IMR-90 (cell line): ENCODE results near the gene GTF2H4.

Experiments
- FOS ChIP-seq: fragments of 150-350 bp; IDR thresholded peaks from 2 replicates; pipeline ENCODE4 v1.6.1; 2016; ENCODE audit warnings: low read depth, low read length
- NFE2L2 ChIP-seq: fragments of 150-350 bp; IDR thresholded peaks from 2 replicates; pipeline ENCODE4 v1.6.1; 2016; ENCODE audit warnings: low read depth, mild to moderate bottlenecking, low read length
- RAD21 ChIP-seq: IDR thresholded peaks from 2 replicates; pipeline ENCODE4 v1.6.1; 2012; ENCODE audit warnings: low read length, improper control_type of control experiment
- RCOR1 ChIP-seq: IDR thresholded peaks from 2 replicates; pipeline ENCODE4 v1.6.1; 2012; ENCODE audit warnings: mild to moderate bottlenecking, low read length, improper control_type of control experiment; ENCODE audit not compliant: insufficient replicate concordance
- SMC3 ChIP-seq: fragments of 150-350 bp; IDR thresholded peaks from 2 replicates; pipeline ENCODE4 v1.6.1; 2016; ENCODE audit warnings: low read depth, mild to moderate bottlenecking, antibody characterized with exemption, low read length, moderate library complexity
- TF ChIP-seq, protein P1 (sequence below): conservative IDR thresholded peaks from 2 replicates; pipeline ENCODE4 v1.5.1; 2012; ENCODE audit warnings: mild to moderate bottlenecking, low read depth, low read length, improper control_type of control experiment
- TF ChIP-seq, protein P2 (sequence below): fragments of 150-350 bp; IDR thresholded peaks from 2 replicates; pipeline ENCODE4 v1.6.1; 2016; ENCODE audit warnings: low read depth, mild to moderate bottlenecking, low read length, moderate library complexity, borderline replicate concordance

DNA sequence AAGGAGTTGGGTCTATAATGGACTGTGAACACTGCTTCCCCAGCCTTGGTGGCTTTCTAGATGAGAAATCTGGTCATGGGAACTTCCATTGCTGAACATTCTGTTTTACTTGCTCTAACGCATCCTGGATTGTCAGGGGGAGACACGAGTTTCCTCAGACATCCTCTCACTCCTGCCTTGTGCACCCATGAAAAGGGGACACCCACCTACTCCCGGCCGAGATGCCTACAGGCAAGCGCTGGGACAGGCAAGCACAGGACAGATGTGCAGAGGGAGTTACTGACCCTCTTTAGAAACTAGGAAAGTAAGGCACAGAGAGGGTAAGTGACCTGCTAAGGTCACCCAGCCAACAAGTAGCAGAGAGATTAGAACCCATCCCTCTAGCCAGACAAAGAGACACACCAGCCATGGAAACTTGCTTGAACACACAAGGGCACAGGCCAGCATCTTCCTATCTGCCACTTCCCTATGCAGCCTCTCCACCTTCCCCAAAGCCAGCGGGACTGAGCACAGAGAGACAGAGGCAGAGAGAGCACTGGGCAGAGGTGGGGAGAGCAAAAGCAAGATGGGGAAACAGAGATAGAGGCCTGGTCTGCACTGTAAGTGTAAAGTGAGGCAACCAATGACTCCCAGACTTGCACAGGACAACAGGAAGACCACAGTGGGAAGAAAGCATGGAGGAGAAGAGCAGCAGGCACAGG lies 24.8 kb downstream of the GTF2H4 start:
- TF ChIP-seq FOS: no peak
- TF ChIP-seq, protein P1, sequence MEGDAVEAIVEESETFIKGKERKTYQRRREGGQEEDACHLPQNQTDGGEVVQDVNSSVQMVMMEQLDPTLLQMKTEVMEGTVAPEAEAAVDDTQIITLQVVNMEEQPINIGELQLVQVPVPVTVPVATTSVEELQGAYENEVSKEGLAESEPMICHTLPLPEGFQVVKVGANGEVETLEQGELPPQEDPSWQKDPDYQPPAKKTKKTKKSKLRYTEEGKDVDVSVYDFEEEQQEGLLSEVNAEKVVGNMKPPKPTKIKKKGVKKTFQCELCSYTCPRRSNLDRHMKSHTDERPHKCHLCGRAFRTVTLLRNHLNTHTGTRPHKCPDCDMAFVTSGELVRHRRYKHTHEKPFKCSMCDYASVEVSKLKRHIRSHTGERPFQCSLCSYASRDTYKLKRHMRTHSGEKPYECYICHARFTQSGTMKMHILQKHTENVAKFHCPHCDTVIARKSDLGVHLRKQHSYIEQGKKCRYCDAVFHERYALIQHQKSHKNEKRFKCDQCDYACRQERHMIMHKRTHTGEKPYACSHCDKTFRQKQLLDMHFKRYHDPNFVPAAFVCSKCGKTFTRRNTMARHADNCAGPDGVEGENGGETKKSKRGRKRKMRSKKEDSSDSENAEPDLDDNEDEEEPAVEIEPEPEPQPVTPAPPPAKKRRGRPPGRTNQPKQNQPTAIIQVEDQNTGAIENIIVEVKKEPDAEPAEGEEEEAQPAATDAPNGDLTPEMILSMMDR: no peak
- no peak for TF ChIP-seq SMC3
- no peak for TF ChIP-seq NFE2L2
- TF ChIP-seq, protein P2, sequence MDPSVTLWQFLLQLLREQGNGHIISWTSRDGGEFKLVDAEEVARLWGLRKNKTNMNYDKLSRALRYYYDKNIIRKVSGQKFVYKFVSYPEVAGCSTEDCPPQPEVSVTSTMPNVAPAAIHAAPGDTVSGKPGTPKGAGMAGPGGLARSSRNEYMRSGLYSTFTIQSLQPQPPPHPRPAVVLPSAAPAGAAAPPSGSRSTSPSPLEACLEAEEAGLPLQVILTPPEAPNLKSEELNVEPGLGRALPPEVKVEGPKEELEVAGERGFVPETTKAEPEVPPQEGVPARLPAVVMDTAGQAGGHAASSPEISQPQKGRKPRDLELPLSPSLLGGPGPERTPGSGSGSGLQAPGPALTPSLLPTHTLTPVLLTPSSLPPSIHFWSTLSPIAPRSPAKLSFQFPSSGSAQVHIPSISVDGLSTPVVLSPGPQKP: no peak
- no peak for TF ChIP-seq RAD21
- TF ChIP-seq RCOR1: no peak
